ENCODE results near the gene TLE7. TPM values are rescaled to one million over a fixed set of nuclear protein-coding genes. Genes with fewer than 3 reads are reported as not detected.

The TLE7 gene
- total and polyA plus RNA-seq, 2 of the 4 experiments (the other 2 are of a cell fraction) = not detected

GRCh38 chr16:71410146-71410545, 31.7 kb downstream of the TLE7 start:
- dilution Hi-C loops (cut with HindIII; ENCODE audit: low sequenced_read_pairs, unreplicated experiment) (no loop called here), in situ Hi-C loops (cut with MboI; ENCODE audit: low sequenced_read_pairs) (loop anchor here (5.0 kb wide), 1 partner anchor 92 kb away; no protein-coding TSS in a partner anchor), intact Hi-C loops (cut with micrococcal nuclease) (no loop called here)
- H4K91ac ChIP-seq (ENCODE audit: insufficient read depth, low read depth, low read length) = no peak overlapping the region
- no peak overlapping the region for H3K56ac ChIP-seq (ENCODE audit: extremely low read depth, insufficient read depth, low read length)
- no peak overlapping the region for H4K8ac ChIP-seq (ENCODE audit: low read depth in 2 of 2, low read length in 2 of 2)
- no peak overlapping the region for H2BK20ac ChIP-seq (ENCODE audit: low read depth, low read length)
- ChIA-PET CTCF (no interaction called here), POLR2A (ENCODE audit: unreplicated experiment) (no interaction called here)
- H3K4me3 ChIP-seq (ENCODE audit: insufficient read depth, low read depth, low read length) = no peak overlapping the region
- H3K9ac ChIP-seq (ENCODE audit: low read depth, low read length) = no peak overlapping the region
- H2AFZ ChIP-seq (replicated peaks; ENCODE audit: low read length, poor library complexity) = no peak overlapping the region
- H4K20me1 ChIP-seq (ENCODE audit: insufficient read depth, low read length) = no peaks in the 10 kb centered on the region
- H3K9me1 ChIP-seq (ENCODE audit: insufficient read depth, low read length) = no peaks in the 10 kb centered on the region
- no peak overlapping the region for H4K5ac ChIP-seq (ENCODE audit: low read depth, low read length)
- no peak overlapping the region for H2BK15ac ChIP-seq (ENCODE audit: low read depth, low read length)
- H3K23ac ChIP-seq (ENCODE audit: low read depth, low read length) = no peak overlapping the region
- no peak overlapping the region for H3K4me2 ChIP-seq (ENCODE audit: low read depth, low read length)
- H3K27ac ChIP-seq (ENCODE audit: insufficient read depth, low read length) = no peak overlapping the region
- H2AK5ac ChIP-seq (ENCODE audit: low read depth, low read length) = no peak overlapping the region
- TF ChIP-seq RCOR1 (IDR thresholded peaks at IDR 0.05; ENCODE audit: insufficient replicate concordance, low read length) (no peak), MXI1 (IDR thresholded peaks at IDR 0.05; ENCODE audit: borderline replicate concordance, low read depth, low read length) (no peak), NFE2L2 (IDR thresholded peaks at IDR 0.05; ENCODE audit: low read depth, low read length) (no peak), ELK1 (IDR thresholded peaks at IDR 0.05; ENCODE audit: borderline replicate concordance, low read depth, low read length) (no peak), USF2 (IDR thresholded peaks at IDR 0.05; ENCODE audit: low read depth, low read length) (no peak), FOS (IDR thresholded peaks at IDR 0.05; ENCODE audit: low read depth, low read length) (no peak), POLR2A (IDR thresholded peaks at IDR 0.05; ENCODE audit: low read depth, low read length) (no peak), RAD21 (IDR thresholded peaks at IDR 0.05; ENCODE audit: low read length) (no peak), CHD1 (IDR thresholded peaks at IDR 0.05; ENCODE audit: low read depth, low read length) (no peak), MAZ (IDR thresholded peaks at IDR 0.05; ENCODE audit: borderline replicate concordance, low read depth, low read length) (no peak), BHLHE40 (IDR thresholded peaks at IDR 0.05; ENCODE audit: low read depth, low read length) (no peak), CEBPB (IDR thresholded peaks at IDR 0.05; ENCODE audit: low read depth, low read length) (no peak), MAFK (IDR thresholded peaks at IDR 0.05; ENCODE audit: low read depth, low read length) (no peak), SMC3 (IDR thresholded peaks at IDR 0.05; ENCODE audit: low read depth, low read length) (no peak), RFX5 (IDR thresholded peaks at IDR 0.05; ENCODE audit: low read depth, low read length) (no peak)
- TF ChIP-seq, protein P1, sequence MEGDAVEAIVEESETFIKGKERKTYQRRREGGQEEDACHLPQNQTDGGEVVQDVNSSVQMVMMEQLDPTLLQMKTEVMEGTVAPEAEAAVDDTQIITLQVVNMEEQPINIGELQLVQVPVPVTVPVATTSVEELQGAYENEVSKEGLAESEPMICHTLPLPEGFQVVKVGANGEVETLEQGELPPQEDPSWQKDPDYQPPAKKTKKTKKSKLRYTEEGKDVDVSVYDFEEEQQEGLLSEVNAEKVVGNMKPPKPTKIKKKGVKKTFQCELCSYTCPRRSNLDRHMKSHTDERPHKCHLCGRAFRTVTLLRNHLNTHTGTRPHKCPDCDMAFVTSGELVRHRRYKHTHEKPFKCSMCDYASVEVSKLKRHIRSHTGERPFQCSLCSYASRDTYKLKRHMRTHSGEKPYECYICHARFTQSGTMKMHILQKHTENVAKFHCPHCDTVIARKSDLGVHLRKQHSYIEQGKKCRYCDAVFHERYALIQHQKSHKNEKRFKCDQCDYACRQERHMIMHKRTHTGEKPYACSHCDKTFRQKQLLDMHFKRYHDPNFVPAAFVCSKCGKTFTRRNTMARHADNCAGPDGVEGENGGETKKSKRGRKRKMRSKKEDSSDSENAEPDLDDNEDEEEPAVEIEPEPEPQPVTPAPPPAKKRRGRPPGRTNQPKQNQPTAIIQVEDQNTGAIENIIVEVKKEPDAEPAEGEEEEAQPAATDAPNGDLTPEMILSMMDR (conservative IDR thresholded peaks at IDR 0.05; ENCODE audit: low read depth, low read length) = no peak
- H3K4me1 ChIP-seq (ENCODE audit: control insufficient read depth, insufficient read depth, low read length) = no peaks in the 10 kb centered on the region
- DNase-seq = no peak
- BruUV-seq (replicated peaks) = no TSS peak
- no peak overlapping the region for H3K14ac ChIP-seq (replicated peaks; ENCODE audit: low read depth, low read length)
- H3K18ac ChIP-seq (ENCODE audit: low read depth, low read length) = no peak overlapping the region
- no CpG with 5 or more reads among the region's 5 CpGs for WGBS, 2 experiments (ENCODE audit: extremely low coverage in 2 of 2, insufficient read length in 1 of 2)
- no peak overlapping the region for H2BK120ac ChIP-seq (ENCODE audit: low read depth, low read length)
- no peak for ATAC-seq (ENCODE audit: low read depth)
- peaks cover 12% of the 10 kb centered on the region for H3K27me3 ChIP-seq (ENCODE audit: control insufficient read depth, insufficient read depth, low read length)
- no peak overlapping the region for H2AK9ac ChIP-seq (replicated peaks; ENCODE audit: low read depth, low read length, poor library complexity)
- no peaks in the 10 kb centered on the region for H3K9me3 ChIP-seq (ENCODE audit: control insufficient read depth, insufficient read depth, low read length)
- H3K4ac ChIP-seq (ENCODE audit: low read depth, low read length) = no peak overlapping the region
- H3K79me1 ChIP-seq (ENCODE audit: low read depth in 1 of 2, low read length in 2 of 2) = no peaks in the 10 kb centered on the region
- no peaks in the 10 kb centered on the region for H3K36me3 ChIP-seq (ENCODE audit: control insufficient read depth, insufficient read depth, low read length)
- H2BK5ac ChIP-seq (ENCODE audit: low read depth, low read length, poor library complexity, severe bottlenecking) = no peak overlapping the region
